GM13977 (cell line): ENCODE data around the gene TRAPPC12.

Experiments
- DNase-seq: peaks from one replicate; pipeline ENCODE4 v3.0.0; 2012; ENCODE audit warnings: low spot score
- in situ Hi-C: fragments of 300-500 bp; cut with MboI; formaldehyde crosslinking; loops from one replicate; pipeline ENCODE4 v1.12.0; 2022; ENCODE audit warnings: low sequenced_read_pairs, low pct_unique_long_range_greater_than_20kb, mixed read lengths, inconsistent platforms; ENCODE audit not compliant: unreplicated experiment
- TF ChIP-seq, protein P1 (sequence below): IDR thresholded peaks from 2 replicates; pipeline ENCODE4 v1.5.1; 2012; ENCODE audit warnings: mild to moderate bottlenecking, control low read depth; ENCODE audit not compliant: insufficient read depth; ENCODE audit errors: extremely low read depth, missing control alignments

Gene TRAPPC12

DNA sequence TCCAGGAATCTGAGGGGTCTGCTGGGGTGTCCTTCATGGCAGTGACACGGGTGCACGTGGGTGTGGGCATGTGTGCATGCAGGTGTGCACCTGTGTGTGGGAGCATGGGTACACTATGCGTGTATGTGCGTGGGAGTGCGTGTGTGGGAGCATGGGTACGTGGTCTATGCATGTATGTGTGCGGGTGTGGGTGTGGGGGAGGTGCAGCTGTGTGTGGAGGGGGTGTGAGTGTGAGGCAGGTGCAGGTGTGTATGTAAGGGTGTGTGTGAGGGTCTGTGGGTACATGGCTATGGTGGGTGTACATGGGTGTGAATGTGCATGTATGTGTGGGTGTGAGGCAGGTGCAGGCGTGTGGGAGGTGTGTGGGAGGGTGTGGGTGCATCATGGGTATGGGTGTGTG, 38.2 kb upstream of the TRAPPC12 start:
- TF ChIP-seq, protein P1, sequence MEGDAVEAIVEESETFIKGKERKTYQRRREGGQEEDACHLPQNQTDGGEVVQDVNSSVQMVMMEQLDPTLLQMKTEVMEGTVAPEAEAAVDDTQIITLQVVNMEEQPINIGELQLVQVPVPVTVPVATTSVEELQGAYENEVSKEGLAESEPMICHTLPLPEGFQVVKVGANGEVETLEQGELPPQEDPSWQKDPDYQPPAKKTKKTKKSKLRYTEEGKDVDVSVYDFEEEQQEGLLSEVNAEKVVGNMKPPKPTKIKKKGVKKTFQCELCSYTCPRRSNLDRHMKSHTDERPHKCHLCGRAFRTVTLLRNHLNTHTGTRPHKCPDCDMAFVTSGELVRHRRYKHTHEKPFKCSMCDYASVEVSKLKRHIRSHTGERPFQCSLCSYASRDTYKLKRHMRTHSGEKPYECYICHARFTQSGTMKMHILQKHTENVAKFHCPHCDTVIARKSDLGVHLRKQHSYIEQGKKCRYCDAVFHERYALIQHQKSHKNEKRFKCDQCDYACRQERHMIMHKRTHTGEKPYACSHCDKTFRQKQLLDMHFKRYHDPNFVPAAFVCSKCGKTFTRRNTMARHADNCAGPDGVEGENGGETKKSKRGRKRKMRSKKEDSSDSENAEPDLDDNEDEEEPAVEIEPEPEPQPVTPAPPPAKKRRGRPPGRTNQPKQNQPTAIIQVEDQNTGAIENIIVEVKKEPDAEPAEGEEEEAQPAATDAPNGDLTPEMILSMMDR: no peak
- DNase-seq: no peak
- in situ Hi-C loops: no loop called here

DNA sequence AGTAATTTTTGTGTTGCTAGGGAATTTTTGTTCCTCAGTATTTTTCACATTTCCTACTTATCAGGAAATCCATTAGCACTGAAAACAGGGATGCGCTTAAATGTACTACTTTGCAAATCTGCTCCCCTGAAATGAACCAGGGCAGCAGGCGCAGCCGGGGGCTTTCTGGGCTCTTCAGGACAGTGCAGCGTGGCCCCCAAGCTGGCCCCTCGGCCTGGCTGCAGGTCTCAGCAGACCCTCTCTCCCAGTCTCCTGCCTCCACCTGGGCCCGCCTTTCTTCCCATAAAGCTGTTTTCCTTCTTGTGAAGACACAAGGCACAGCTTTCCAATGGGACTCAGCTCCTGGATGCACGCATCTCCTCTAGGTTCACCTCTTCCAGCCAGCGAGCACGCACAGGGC, 37.2 kb upstream of the TRAPPC12 start:
- TF ChIP-seq, protein P1: no peak
- DNase-seq: no peak
- in situ Hi-C loops: no loop called here

DNA sequence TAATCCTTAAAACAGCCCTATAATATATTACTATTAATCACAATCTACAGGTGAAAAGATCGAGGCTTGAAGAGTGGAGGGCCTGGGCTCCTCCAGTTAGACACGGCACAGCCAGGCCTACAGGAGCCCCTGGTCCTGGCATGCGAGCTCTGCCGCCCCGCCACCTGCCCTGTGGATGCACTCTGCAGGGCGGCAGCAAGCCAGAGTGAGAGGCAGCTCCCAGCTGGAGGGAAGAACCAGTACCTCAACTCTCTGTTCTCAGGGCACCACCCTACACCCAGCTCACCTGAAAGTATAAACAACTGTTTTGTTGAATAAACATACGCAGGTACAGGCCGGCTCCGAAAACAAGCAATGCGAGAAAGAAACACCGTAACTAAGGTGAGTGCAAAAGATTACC, 36.5 kb upstream of the TRAPPC12 start:
- no peak for DNase-seq
- TF ChIP-seq, protein P1: no peak
- in situ Hi-C loops: no loop called here

DNA sequence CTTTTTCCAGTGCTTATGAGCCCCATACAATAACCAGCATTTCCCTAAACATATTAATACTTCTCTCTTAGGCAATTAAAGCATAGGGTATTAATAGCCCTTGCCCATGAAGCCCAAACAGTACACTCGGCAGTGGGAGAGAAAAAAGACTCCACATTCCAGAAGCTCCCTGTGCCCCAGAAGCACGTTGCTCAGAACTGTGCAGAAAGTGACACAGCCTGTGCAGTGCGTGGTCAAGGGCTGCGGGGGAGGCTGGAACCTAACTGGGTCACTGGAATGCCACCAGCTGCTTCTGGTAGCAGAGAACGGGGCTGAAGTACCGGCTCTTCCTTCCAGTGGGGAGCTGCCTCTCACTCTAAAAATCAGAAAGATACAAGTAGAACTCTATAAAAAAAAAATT, 34.6 kb upstream of the TRAPPC12 start:
- no peak for DNase-seq

DNA sequence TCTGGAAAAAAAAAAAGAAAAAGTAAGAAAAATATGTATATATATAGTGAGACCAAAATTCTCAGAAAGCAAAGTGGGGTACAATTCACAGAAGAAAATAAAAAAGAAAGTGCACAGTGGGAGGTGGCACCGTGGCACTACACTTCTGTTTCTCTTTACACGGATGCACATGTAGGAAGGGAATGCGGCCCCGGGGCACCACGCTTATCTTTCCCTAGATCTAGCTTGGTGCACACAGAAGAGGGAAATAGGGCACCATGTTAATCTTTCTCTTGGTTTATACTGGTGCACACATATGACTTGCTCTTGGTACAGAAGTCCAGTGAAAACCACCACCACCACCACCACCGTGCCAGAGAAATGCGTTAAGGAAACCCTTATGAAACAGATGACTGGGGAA, 33.9 kb upstream of the TRAPPC12 start:
- no peak for DNase-seq
- in situ Hi-C loops: no loop called here
- TF ChIP-seq, protein P1: no peak

More for the DNA sequence above, 34.6 kb upstream of the TRAPPC12 start:
- TF ChIP-seq, protein P1: no peak
- in situ Hi-C loops: no loop called here

DNA sequence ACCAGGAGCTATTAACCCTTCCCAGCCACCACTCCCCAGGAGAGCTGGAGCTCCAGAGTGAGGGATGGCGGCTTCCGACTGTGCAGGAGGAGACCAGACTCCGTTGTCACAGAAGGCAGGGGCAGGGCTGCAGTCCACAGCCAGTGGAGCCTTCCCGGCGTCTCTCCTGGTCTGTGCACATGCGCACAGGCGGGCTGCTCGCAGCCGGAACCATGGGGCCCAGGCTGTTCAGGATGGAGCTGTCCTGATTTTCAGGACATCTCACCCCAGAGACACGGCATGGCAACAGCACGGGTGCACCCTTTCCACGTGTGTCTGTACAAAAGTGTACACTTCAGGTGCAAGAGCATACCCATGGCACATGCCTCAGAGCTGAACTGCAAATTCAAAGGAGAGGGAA, 30.7 kb upstream of the TRAPPC12 start:
- DNase-seq: no peak
- in situ Hi-C loops: no loop called here
- TF ChIP-seq, protein P1: no peak

DNA sequence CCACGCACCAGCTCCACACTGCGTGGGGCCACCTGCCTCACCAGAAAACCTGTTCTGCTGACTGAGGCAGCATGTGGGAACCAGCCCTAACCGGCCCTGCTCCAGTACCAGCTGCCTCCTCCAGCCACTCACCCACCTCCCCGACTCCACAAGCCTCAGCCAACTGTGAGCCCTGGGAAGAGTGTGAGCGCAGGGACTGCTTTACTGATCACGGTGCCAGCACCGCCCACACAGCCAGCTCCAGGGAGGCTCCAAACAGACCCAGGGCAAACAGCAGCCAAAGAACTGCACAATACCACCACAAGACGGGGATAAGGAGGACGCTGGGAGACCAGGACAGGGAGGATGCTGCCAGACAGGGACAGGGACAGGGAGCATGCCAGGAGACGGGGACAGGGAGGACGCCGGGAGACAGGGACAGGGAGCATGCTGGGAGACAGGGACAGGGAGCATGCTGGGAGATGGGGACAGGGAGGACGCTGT, 30.2 kb upstream of the TRAPPC12 start:
- no peak for DNase-seq
- in situ Hi-C loops: no loop called here
- TF ChIP-seq, protein P1: no peak
